Rectal smooth muscle tissue (tissue), 1 donor: ENCODE results near the gene SEMA3D.
A peak's percentile ranks its signal among the peaks of the same experiment; 100 is the strongest.

Source experiments
- H3K27ac ChIP-seq: one replicate; pipeline ENCODE4 v1.7.0; 2013; ENCODE audit warnings: low read depth, low read length, inconsistent platforms
- H3K27me3 ChIP-seq: one replicate; pipeline ENCODE4 v1.7.0; 2013; ENCODE audit warnings: low read length; ENCODE audit not compliant: control insufficient read depth, insufficient read depth
- H3K36me3 ChIP-seq: one replicate; pipeline ENCODE4 v1.7.0; 2013; ENCODE audit warnings: low read length; ENCODE audit not compliant: control insufficient read depth, insufficient read depth
- H3K4me1 ChIP-seq: one replicate; pipeline ENCODE4 v1.7.0; 2013; ENCODE audit warnings: low read length; ENCODE audit not compliant: control insufficient read depth, insufficient read depth
- H3K4me3 ChIP-seq: one replicate; pipeline ENCODE4 v1.7.0; 2013; ENCODE audit warnings: low read length
- H3K9ac ChIP-seq: one replicate; pipeline ENCODE4 v1.7.0; 2013; ENCODE audit warnings: low read length

Gene SEMA3D

GRCh38 chr7:85018498-85018897 is 168.4 kb downstream of the SEMA3D start:
- Histone ChIP-seq H3K4me1 (peaks cover 2% of the 10 kb centered on the region), H3K27ac (no peak overlapping the region), H3K36me3 (no peaks in the 10 kb centered on the region), H3K9ac (no peak overlapping the region), H3K27me3 (no peaks in the 10 kb centered on the region), H3K4me3 (no peak overlapping the region)

GRCh38 chr7:85016286-85016685 is 170.6 kb downstream of the SEMA3D start:
- Histone ChIP-seq H3K4me1 (peaks cover 2% of the 10 kb centered on the region), H3K9ac (no peak overlapping the region), H3K36me3 (no peaks in the 10 kb centered on the region), H3K4me3 (no peak overlapping the region), H3K27ac (no peak overlapping the region), H3K27me3 (no peaks in the 10 kb centered on the region)

DNA sequence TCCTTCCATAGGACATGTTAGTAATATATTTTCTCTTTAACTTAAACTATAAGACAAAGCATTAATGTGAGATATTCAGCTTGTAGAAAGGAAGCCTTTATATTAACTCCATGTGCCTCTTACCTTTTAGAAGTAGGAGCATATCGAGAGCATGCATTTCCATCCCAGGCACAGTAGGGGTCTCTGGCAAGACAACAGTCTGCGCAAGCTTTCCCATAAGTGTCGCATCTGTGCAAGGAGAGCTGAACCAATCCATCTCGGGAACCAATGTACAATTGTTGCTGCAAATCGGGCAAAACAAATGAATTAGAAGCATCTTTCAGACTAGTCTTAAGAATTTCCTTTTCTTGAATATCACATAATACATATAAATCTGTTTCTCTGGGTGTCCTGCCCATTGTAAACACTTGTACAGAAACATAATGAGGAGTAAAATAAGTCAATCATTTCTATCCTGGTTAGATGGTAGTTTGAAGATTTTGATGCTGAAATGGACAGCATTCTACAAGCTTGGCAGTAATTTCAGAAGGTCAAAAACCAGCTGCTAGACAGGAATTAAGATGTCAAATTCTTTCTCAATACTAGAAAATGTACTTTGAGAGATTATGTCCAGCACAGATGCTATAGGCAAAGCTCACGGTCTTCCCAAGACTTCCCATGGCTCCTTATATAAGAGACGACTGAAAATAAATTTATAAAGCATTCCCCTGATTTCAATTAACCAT is 171.8 kb downstream of the SEMA3D start:
- H3K36me3 ChIP-seq = no peaks in the 10 kb centered on the region
- no peaks in the 10 kb centered on the region for H3K27me3 ChIP-seq
- H3K27ac ChIP-seq = no peak overlapping the region

DNA sequence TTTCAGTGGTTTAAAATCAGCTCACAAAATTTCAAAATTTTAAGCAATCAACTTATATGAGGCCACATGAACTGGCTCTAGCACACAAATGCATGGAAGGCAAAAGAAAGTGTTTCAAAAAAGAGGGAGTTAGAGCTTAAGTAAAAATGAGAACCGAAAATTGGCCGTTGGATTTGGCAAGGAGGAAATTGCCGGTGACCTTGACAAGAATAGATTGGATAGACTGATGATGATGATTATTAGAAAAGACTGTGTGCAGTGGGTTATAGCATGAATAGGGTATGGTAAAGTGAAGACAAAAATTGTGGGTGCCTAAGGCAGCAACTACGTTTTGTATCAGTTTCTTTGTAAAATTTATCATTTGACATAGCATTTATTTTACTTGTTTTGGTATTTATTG is 175.7 kb downstream of the SEMA3D start:
- no peak overlapping the region for H3K4me3 ChIP-seq
- H3K9ac ChIP-seq = no peak overlapping the region
- no peaks in the 10 kb centered on the region for H3K4me1 ChIP-seq
- no peaks in the 10 kb centered on the region for H3K27me3 ChIP-seq
- no peak overlapping the region for H3K27ac ChIP-seq
- H3K36me3 ChIP-seq = no peaks in the 10 kb centered on the region

More for the DNA sequence above, 171.8 kb downstream of the SEMA3D start:
- H3K4me1 ChIP-seq = peaks cover under 1% of the 10 kb centered on the region
- no peak overlapping the region for H3K4me3 ChIP-seq
- H3K9ac ChIP-seq = no peak overlapping the region

DNA sequence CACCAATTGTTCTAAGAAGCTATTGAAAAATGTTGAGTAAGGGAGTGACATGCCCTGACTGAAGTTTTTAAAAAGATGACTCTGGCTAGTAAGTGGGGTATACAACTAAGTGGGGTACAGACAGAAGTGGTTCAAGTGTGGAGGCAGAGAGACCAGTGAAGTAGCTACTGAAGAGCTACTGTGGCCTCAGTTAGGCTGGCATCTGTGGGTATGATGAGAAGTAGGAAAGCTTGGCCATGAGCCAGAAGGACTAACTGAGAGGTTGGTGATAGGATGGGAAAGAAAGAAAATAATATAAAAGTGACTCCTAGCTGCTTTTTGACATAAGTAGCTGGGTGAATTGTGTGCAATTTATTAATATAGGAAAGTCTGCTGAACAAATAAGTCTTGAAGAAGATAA is 176.6 kb downstream of the SEMA3D start:
- H3K4me3 ChIP-seq = no peak overlapping the region
- H3K9ac ChIP-seq = no peak overlapping the region
- no peaks in the 10 kb centered on the region for H3K27me3 ChIP-seq
- H3K4me1 ChIP-seq = no peaks in the 10 kb centered on the region
- no peaks in the 10 kb centered on the region for H3K36me3 ChIP-seq
- H3K27ac ChIP-seq = no peak overlapping the region

- H3K27me3 ChIP-seq = no peaks in the 10 kb centered on the region
- no peak overlapping the region for H3K9ac ChIP-seq
- H3K36me3 ChIP-seq = no peaks in the 10 kb centered on the region
- H3K4me3 ChIP-seq = no peak overlapping the region
- no peak overlapping the region for H3K27ac ChIP-seq
- peaks cover 3% of the 10 kb centered on the region for H3K4me1 ChIP-seq
Measured at GRCh38 chr7:85006754-85007153, 180.1 kb downstream of the SEMA3D start.

DNA sequence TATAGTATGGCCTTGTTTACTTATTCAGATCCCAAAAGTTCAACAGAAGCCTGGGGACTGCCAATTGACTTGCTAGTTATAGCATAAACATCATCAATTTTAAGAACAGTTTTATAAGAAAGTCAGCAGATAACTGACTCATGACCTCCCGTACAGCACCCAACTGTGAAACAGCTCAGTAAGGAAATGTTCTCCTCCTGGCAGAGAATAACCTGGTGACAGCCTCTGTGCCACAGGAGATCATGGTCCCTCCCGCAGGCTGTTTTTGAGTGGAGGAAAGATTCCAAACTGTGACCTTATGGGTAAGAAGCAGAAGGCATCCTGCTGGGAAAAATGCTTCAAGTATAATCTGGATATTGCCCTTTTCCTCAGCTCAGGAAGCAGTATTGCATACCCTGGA is 182.5 kb downstream of the SEMA3D start:
- Histone ChIP-seq H3K27ac (peak overlapping the region; percentile 68), H3K4me1 (peaks cover 3% of the 10 kb centered on the region), H3K9ac (no peak overlapping the region), H3K4me3 (peak overlapping the region; percentile 19), H3K36me3 (no peaks in the 10 kb centered on the region), H3K27me3 (no peaks in the 10 kb centered on the region)

- Histone ChIP-seq H3K27ac (no peak overlapping the region), H3K27me3 (no peaks in the 10 kb centered on the region), H3K36me3 (no peaks in the 10 kb centered on the region), H3K4me1 (peaks cover 3% of the 10 kb centered on the region), H3K9ac (no peak overlapping the region), H3K4me3 (no peak overlapping the region)
Measured at GRCh38 chr7:85001495-85002345, 185.1 kb downstream of the SEMA3D start.

GRCh38 chr7:85000735-85001350 is 186.0 kb downstream of the SEMA3D start:
- Histone ChIP-seq H3K4me1 (peaks cover 3% of the 10 kb centered on the region), H3K27ac (no peak overlapping the region), H3K4me3 (no peak overlapping the region), H3K27me3 (no peaks in the 10 kb centered on the region), H3K36me3 (no peaks in the 10 kb centered on the region), H3K9ac (no peak overlapping the region)

GRCh38 chr7:84999450-84999849 is 187.4 kb downstream of the SEMA3D start:
- H3K4me1 ChIP-seq = peaks cover 2% of the 10 kb centered on the region
- no peak overlapping the region for H3K9ac ChIP-seq
- no peaks in the 10 kb centered on the region for H3K36me3 ChIP-seq
- no peaks in the 10 kb centered on the region for H3K27me3 ChIP-seq
- no peak overlapping the region for H3K27ac ChIP-seq
- H3K4me3 ChIP-seq = no peak overlapping the region

- no peak overlapping the region for H3K4me3 ChIP-seq
- H3K27me3 ChIP-seq = no peaks in the 10 kb centered on the region
- no peak overlapping the region for H3K27ac ChIP-seq
- no peaks in the 10 kb centered on the region for H3K4me1 ChIP-seq
- no peak overlapping the region for H3K9ac ChIP-seq
- no peaks in the 10 kb centered on the region for H3K36me3 ChIP-seq
Measured at GRCh38 chr7:84998665-84999064, 188.2 kb downstream of the SEMA3D start.

GRCh38 chr7:84997626-84998025 is 189.2 kb downstream of the SEMA3D start:
- Histone ChIP-seq H3K36me3 (no peaks in the 10 kb centered on the region), H3K27ac (no peak overlapping the region), H3K4me1 (no peaks in the 10 kb centered on the region), H3K27me3 (no peaks in the 10 kb centered on the region), H3K4me3 (no peak overlapping the region), H3K9ac (no peak overlapping the region)
